Measurements from ENCODE around the gene UBL4B. TPM values are rescaled to one million over a fixed set of nuclear protein-coding genes. Genes with fewer than 3 reads are reported as not detected.
A peak's percentile ranks its signal among the peaks of the same experiment; 100 is the strongest.

The UBL4B gene
- total RNA-seq, 1 experiment from 2014 or later, result not detected

DNA sequence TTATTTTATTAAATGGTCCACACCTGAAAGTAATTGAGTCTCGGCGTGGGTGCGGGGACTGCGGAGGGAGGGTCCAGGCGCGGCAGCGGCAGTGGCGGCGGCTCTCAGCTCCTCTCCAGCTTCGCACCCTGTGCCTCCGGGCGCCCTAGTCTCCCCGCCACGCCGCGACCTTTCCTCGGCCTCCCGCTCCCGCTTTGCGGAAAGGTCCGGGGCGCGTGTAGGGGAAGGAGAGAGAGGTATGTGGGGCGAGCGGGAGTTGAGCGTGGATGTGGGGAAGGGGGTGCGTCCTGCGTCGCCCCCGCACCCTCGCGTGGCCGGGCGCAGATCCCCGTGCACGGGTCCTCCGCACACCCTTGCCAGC, 28.4 kb upstream of the UBL4B start:
- DNase-seq (ENCODE audit: low spot score), result no peak
- in situ Hi-C loops (cut with HindIII; ENCODE audit: low sequenced_read_pairs), result no loop called here

DNA sequence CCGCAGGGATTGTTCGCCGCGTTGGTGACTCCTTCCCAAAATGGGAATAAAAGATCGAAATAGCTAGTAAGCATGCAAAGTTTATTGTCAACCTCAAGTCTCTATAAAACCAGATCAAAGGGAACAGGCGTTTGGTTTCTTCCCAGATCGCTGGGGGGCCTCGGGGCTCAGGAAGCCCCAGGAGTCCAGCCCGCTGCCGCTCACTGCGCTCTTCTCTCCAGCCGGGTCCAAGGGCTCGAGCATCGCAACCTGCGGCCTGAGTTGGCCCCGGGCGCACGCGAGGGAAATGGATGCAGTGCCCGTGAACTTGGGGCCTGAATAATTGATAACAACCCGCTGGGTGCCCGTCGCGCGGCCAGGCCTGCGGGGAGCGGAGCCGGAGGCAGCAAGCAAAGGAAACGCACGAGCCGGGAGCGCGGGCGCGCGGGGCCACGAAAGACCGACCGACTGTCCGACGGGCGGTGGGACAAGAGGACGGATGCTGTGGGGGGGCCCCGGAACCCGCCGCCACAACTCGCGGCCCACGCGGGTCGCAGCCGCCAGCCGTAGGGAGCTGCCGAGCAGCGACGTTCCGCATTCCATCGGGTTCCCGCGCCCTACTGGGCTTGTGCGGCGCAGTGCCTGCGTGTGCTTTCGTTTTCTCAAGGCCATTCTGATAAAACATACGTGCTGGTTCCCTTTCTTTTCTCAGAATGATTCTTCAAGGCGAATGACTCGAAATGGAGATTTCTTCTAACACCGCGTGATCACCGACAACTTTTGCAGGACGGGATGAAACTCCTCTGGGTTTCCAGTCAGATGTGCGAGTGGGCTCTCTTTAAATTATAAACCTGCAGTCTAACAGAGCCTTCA, 27.8 kb upstream of the UBL4B start:
- in situ Hi-C loops (cut with HindIII; ENCODE audit: low sequenced_read_pairs), result no loop called here
- DNase-seq (ENCODE audit: low spot score), result no peak

- in situ Hi-C loops (cut with HindIII; ENCODE audit: low sequenced_read_pairs), result no loop called here
- DNase-seq (ENCODE audit: low spot score), result no peak
Measured at GRCh38 chr1:110085671-110086070, 26.6 kb upstream of the UBL4B start.

GRCh38 chr1:110086961-110087360, 25.3 kb upstream of the UBL4B start:
- no peak for DNase-seq (ENCODE audit: low spot score)
- in situ Hi-C loops (cut with HindIII; ENCODE audit: low sequenced_read_pairs), result no loop called here

DNA sequence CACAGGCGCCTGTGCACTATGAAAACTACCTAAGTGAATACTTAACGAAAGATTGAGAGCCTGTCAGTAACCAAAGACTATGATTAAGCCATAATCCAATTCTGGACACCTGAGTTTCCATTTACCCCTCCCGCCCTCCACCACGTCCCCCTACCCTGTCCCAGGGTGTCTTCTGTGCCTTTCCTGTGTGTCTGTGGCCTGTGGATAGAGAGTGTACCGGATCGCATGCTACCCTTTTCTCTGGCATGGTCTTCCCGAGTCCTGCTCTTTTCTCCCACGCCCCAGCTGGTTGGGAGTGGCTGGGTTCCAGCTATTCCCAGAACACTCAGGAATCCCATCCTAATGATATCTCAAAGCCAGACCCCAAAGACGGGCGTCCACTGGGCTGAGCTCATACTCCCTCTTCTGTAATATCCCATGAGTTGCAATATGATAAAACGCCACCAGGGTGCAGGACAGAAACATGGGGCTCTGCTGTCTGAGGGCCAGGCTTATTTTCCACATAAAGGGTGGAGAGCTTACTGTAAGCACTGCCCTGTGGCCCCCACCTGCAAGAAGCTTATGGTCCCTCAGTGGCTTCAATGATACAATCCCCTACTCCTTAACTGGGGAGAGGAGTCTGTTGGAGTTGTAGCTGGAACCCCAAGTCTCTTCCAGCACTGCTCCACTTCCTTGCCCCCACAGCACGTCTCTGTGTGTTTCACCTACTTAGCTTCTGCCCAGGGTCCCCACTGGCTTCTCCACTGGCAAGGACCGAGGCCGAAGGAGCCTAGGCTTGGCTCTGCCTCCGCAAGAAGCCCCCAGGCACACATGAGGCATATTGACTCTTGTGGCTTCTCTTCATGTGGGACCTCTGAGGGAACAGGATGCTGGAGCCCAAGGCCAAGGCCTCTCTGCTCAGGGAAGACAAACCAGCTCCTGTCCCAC, 24.2 kb upstream of the UBL4B start:
- DNase-seq (ENCODE audit: low spot score), result peak; percentile 63
- in situ Hi-C loops (cut with HindIII; ENCODE audit: low sequenced_read_pairs), result no loop called here

- no peak for DNase-seq (ENCODE audit: low spot score)
- in situ Hi-C loops (cut with HindIII; ENCODE audit: low sequenced_read_pairs), result no loop called here
Measured at GRCh38 chr1:110088739-110089316, 23.4 kb upstream of the UBL4B start.

DNA sequence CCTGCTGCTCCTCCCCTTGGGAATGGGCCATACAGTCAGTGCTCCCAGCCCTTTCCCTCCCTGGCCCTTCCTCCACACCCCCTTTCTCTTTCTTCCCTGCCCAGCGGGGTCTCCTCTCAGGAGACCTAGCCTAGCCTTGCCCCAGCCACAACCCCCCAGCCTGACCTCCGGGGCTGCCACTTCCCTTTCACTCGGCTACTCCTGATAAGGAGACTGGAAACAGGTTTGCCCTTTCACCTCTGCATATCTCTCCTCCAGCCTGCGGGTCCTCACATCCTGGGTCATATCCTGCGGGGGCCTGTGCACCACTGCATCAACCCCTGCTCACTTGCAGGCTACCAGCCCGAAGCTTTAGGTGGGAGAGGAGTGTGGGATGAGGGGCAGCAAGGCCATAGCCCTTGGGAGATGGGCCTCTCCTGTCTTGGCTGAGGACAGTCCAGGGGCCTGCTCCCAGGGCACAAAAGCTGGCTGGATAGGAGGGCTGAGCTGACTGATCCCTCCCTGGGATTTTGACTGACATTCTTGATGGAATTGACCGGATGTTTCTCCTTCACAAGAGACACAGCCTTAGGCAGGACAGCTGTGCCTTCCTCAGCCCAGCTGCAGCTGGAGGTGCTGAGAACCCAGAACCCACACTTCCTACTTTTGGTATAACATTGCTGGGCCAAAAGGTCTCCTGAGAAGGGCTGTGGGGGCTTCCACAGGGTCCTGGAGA, 22.5 kb upstream of the UBL4B start:
- in situ Hi-C loops (cut with HindIII; ENCODE audit: low sequenced_read_pairs), result no loop called here
- DNase-seq (ENCODE audit: low spot score), result no peak

- in situ Hi-C loops (cut with HindIII; ENCODE audit: low sequenced_read_pairs), result no loop called here
- DNase-seq (ENCODE audit: low spot score), result no peak
Measured at GRCh38 chr1:110091381-110091780, 20.9 kb upstream of the UBL4B start.

- DNase-seq (ENCODE audit: low spot score), result no peak
- in situ Hi-C loops (cut with HindIII; ENCODE audit: low sequenced_read_pairs), result no loop called here
Measured at GRCh38 chr1:110091791-110092190, 20.5 kb upstream of the UBL4B start.

- no peak for DNase-seq (ENCODE audit: low spot score)
- in situ Hi-C loops (cut with HindIII; ENCODE audit: low sequenced_read_pairs), result no loop called here
Measured at GRCh38 chr1:110092991-110093390, 19.3 kb upstream of the UBL4B start.

GRCh38 chr1:110094931-110095654, 17.1 kb upstream of the UBL4B start:
- in situ Hi-C loops (cut with HindIII; ENCODE audit: low sequenced_read_pairs), result no loop called here
- no peak for DNase-seq (ENCODE audit: low spot score)

GRCh38 chr1:110097507-110098221, 14.6 kb upstream of the UBL4B start:
- DNase-seq (ENCODE audit: low spot score), result no peak
- in situ Hi-C loops (cut with HindIII; ENCODE audit: low sequenced_read_pairs), result no loop called here

- DNase-seq (ENCODE audit: low spot score), result no peak
- in situ Hi-C loops (cut with HindIII; ENCODE audit: low sequenced_read_pairs), result no loop called here
Measured at GRCh38 chr1:110098222-110099026, 13.8 kb upstream of the UBL4B start.

- in situ Hi-C loops (cut with HindIII; ENCODE audit: low sequenced_read_pairs), result no loop called here
- no peak for DNase-seq (ENCODE audit: low spot score)
Measured at GRCh38 chr1:110100335-110100734, 11.9 kb upstream of the UBL4B start.

GRCh38 chr1:110102081-110102480, 10.2 kb upstream of the UBL4B start:
- in situ Hi-C loops (cut with HindIII; ENCODE audit: low sequenced_read_pairs), result no loop called here

DNA sequence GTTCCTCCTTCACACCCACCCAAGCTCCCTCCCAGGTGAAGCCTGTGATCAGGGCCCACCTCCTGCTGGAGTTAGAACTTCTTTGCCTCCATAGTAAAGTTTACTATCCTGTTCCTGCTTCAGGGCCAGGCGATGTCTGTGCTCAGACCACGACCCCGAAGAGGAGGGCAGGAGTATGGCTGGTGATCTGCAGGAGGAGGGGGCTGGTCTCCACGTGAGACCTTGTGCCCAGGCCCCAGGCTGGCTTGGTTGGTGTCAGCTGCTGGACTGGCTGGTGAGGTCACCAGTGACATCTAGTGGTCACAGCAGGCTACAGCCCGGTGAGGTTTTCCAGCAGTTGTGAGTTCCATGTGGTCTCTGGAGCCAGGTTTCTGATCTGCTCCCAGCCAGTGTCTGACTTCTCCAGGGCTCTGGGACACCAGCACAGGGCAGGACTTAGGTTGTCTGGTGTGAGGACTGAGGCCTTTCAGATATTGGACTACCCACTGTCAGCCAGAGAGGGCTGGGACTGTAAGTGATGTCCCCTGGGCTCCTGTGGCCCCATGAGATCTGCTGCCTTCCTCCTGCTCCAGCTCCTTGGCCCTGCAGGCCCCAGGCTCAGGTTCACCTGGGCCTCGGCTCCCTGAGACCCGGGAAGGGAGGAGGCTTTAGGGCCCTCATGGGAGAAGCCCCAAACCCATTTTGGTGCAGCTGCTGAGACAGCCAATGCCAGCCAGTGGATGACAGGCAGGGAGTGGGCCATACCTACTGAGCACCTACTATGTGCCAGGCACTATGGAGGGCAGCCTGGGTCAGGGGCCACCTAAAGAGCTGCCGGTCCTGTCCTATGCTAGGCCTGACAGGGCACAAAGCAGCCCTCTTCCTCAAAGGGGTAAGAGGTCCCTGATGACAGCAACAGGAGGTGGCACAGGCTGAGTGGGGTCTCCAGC, 6.0 kb upstream of the UBL4B start:
- in situ Hi-C loops (cut with HindIII; ENCODE audit: low sequenced_read_pairs), result no loop called here
- peak; percentile 79 for DNase-seq (ENCODE audit: low spot score)

More at GRCh38 chr1:110102081-110102480, 10.2 kb upstream of the UBL4B start:
- no peak for DNase-seq (ENCODE audit: low spot score)

Measured in G401 (cell line).